Myocyte (in vitro differentiated cells): ENCODE measurements around the gene DAGLB. TPM values are rescaled to one million over a fixed set of nuclear protein-coding genes. Genes with fewer than 3 reads are reported as not detected.
A peak's percentile ranks its signal among the peaks of the same experiment; 100 is the strongest.
"Not testable (repeated sequence)": the region's sequence is repeated elsewhere in the genome, so short reads cannot be mapped to it uniquely, and the experiment has no call there.

ENCODE experiments used
- DNase-seq: peaks from one replicate; pipeline ENCODE4 v3.0.0-alpha.2; 2012; ENCODE audit warnings: low read depth
- polyA plus RNA-seq: library from polyadenylated mRNA; unstranded; fragments of >200 nt; gene quantifications from one replicate; pipeline ENCODE4 v1.2.1, GENCODE V29; 2012; ENCODE audit warnings: missing spikeins
- total RNA-seq: library from RNA; depleted of rRNA; stranded (reverse); fragments of >200 nt; gene quantifications from 2 replicates; pipeline ENCODE4 v1.2.3, GENCODE V29; 2014

Gene DAGLB
- 27.7 and 31.3 TPM in 2 replicates for total RNA-seq
- polyA plus RNA-seq, result 24.8 TPM

GRCh38 chr7:6447581-6448199, at the start of gene DAGLB:
TSS of gene DAGLB (minus strand) at chr7:6447954. CDS start at chr7:6447842, 112 bp downstream.
- DNase-seq, result peak; percentile 97

- no peak for DNase-seq
Measured at GRCh38 chr7:6497637-6497905, 49.8 kb upstream of the DAGLB start.

GRCh38 chr7:6496842-6497636, 49.3 kb upstream of the DAGLB start:
- no peak for DNase-seq

GRCh38 chr7:6495597-6496262, 48.0 kb upstream of the DAGLB start:
- DNase-seq, result no peak

GRCh38 chr7:6494365-6494764, 46.6 kb upstream of the DAGLB start:
- DNase-seq, result no peak

- no peak for DNase-seq
Measured at GRCh38 chr7:6491194-6491593, 43.4 kb upstream of the DAGLB start.

GRCh38 chr7:6489612-6490011, 41.9 kb upstream of the DAGLB start:
- no peak for DNase-seq

- DNase-seq, result no peak
Measured at GRCh38 chr7:6487184-6487545, 39.4 kb upstream of the DAGLB start.

GRCh38 chr7:6486438-6487183, 38.9 kb upstream of the DAGLB start:
- DNase-seq, result no peak

GRCh38 chr7:6482743-6483119, 35.0 kb upstream of the DAGLB start:
- no peak for DNase-seq

- no peak for DNase-seq
Measured at GRCh38 chr7:6482307-6482706, 34.6 kb upstream of the DAGLB start.

GRCh38 chr7:6481445-6481844, 33.7 kb upstream of the DAGLB start:
- DNase-seq, result no peak

- DNase-seq, result peak; percentile 81
Measured at GRCh38 chr7:6480323-6480660, 32.5 kb upstream of the DAGLB start.

GRCh38 chr7:6479067-6479466, 31.3 kb upstream of the DAGLB start:
- DNase-seq, result no peak

- no peak for DNase-seq
Measured at GRCh38 chr7:6478186-6478585, 30.4 kb upstream of the DAGLB start.

GRCh38 chr7:6477318-6477660, 29.5 kb upstream of the DAGLB start:
- DNase-seq, result no peak

- DNase-seq, result peak; percentile 85
Measured at GRCh38 chr7:6476596-6477317, 29.0 kb upstream of the DAGLB start.

- peak; percentile 63 for DNase-seq
Measured at GRCh38 chr7:6475433-6476186, 27.9 kb upstream of the DAGLB start.

GRCh38 chr7:6465862-6466261, 18.1 kb upstream of the DAGLB start:
- DNase-seq, result no peak

- not testable (repeated sequence) for DNase-seq
Measured at GRCh38 chr7:6463609-6464008, 15.9 kb upstream of the DAGLB start.
